ENCODE data around the gene CDH5. TPM values are rescaled to one million over a fixed set of nuclear protein-coding genes. Genes with fewer than 3 reads are reported as not detected.

The CDH5 gene
- total RNA-seq, 1 experiment from 2014 or later, result 0.25 TPM

- POLR2A ChIA-PET, result no interaction called here
- H3K27me3 Mint-ChIP-seq (ENCODE audit: insufficient read depth, unreplicated experiment), result no peaks in the 10 kb centered on the region
- H3K4me3 ChIP-seq (ENCODE audit: low read depth, low read length), result no peak overlapping the region
- H3K36me3 Mint-ChIP-seq (ENCODE audit: insufficient read depth, unreplicated experiment), result no peaks in the 10 kb centered on the region
- no peaks in the 10 kb centered on the region for H3K36me3 ChIP-seq (ENCODE audit: control insufficient read depth, insufficient read depth, low read length)
- no peak overlapping the region for H3K4me3 Mint-ChIP-seq (ENCODE audit: unreplicated experiment)
- no peaks in the 10 kb centered on the region for H3K9me3 ChIP-seq
- intact Hi-C loops (cut with micrococcal nuclease; ENCODE audit: unreplicated experiment), result no loop called here
- H3K27ac Mint-ChIP-seq (ENCODE audit: unreplicated experiment), result no peak overlapping the region
- BruUV-seq (replicated peaks), result no TSS peak
- H3K4me1 ChIP-seq, result peaks cover 30% of the 10 kb centered on the region
- CTCF ChIA-PET, result no interaction called here
- no peaks in the 10 kb centered on the region for H3K27me3 ChIP-seq (replicated peaks; ENCODE audit: control insufficient read depth, insufficient read depth, low read length)
- peaks cover 16% of the 10 kb centered on the region for H3K4me1 Mint-ChIP-seq (ENCODE audit: low read depth, unreplicated experiment)
- DNase-seq, result no peak
- peaks cover 22% of the 10 kb centered on the region for H3K9me3 Mint-ChIP-seq (ENCODE audit: unreplicated experiment)
- TF ChIP-seq CTCF (IDR thresholded peaks at IDR 0.05; ENCODE audit: insufficient read depth in 1 of 2, low read depth in 1 of 2, low read length in 1 of 2, severe bottlenecking in 1 of 2, unreplicated experiment in 1 of 2), result no peak
These were observed 13.1 kb downstream of the CDH5 start for GRCh38 chr16:66379571-66379941.

GRCh38 chr16:66380421-66380820, 13.9 kb downstream of the CDH5 start:
- CTCF ChIA-PET, result no interaction called here
- Mint-ChIP-seq H3K9me3 (ENCODE audit: unreplicated experiment) (peaks cover 22% of the 10 kb centered on the region), H3K4me1 (ENCODE audit: low read depth, unreplicated experiment) (peaks cover 16% of the 10 kb centered on the region), H3K36me3 (ENCODE audit: insufficient read depth, unreplicated experiment) (no peaks in the 10 kb centered on the region), H3K27ac (ENCODE audit: unreplicated experiment) (no peak overlapping the region), H3K4me3 (ENCODE audit: unreplicated experiment) (no peak overlapping the region), H3K27me3 (ENCODE audit: insufficient read depth, unreplicated experiment) (no peaks in the 10 kb centered on the region)
- no peaks in the 10 kb centered on the region for H3K36me3 ChIP-seq (ENCODE audit: control insufficient read depth, insufficient read depth, low read length)
- no TSS peak for BruUV-seq (replicated peaks)
- H3K4me1 ChIP-seq, result peaks cover 30% of the 10 kb centered on the region
- H3K4me3 ChIP-seq (ENCODE audit: low read depth, low read length), result no peak overlapping the region
- no peaks in the 10 kb centered on the region for H3K9me3 ChIP-seq
- intact Hi-C loops (cut with micrococcal nuclease; ENCODE audit: unreplicated experiment), result no loop called here
- no peak for DNase-seq
- H3K27me3 ChIP-seq (replicated peaks; ENCODE audit: control insufficient read depth, insufficient read depth, low read length), result no peaks in the 10 kb centered on the region
- POLR2A ChIA-PET, result no interaction called here
- TF ChIP-seq CTCF (IDR thresholded peaks at IDR 0.05; ENCODE audit: insufficient read depth in 1 of 2, low read depth in 1 of 2, low read length in 1 of 2, severe bottlenecking in 1 of 2, unreplicated experiment in 1 of 2), result no peak

- DNase-seq, result no peak
- BruUV-seq (replicated peaks), result no TSS peak
- Mint-ChIP-seq H3K4me1 (ENCODE audit: low read depth, unreplicated experiment) (peaks cover 16% of the 10 kb centered on the region), H3K27me3 (ENCODE audit: insufficient read depth, unreplicated experiment) (no peaks in the 10 kb centered on the region), H3K4me3 (ENCODE audit: unreplicated experiment) (no peak overlapping the region), H3K9me3 (ENCODE audit: unreplicated experiment) (peaks cover 22% of the 10 kb centered on the region), H3K27ac (ENCODE audit: unreplicated experiment) (no peak overlapping the region), H3K36me3 (ENCODE audit: insufficient read depth, unreplicated experiment) (no peaks in the 10 kb centered on the region)
- Histone ChIP-seq H3K4me1 (peaks cover 30% of the 10 kb centered on the region), H3K36me3 (ENCODE audit: control insufficient read depth, insufficient read depth, low read length) (no peaks in the 10 kb centered on the region), H3K27me3 (replicated peaks; ENCODE audit: control insufficient read depth, insufficient read depth, low read length) (no peaks in the 10 kb centered on the region), H3K9me3 (no peaks in the 10 kb centered on the region), H3K4me3 (ENCODE audit: low read depth, low read length) (no peak overlapping the region)
- intact Hi-C loops (cut with micrococcal nuclease; ENCODE audit: unreplicated experiment), result no loop called here
- POLR2A ChIA-PET, result no interaction called here
- CTCF ChIA-PET, result interaction anchor here (0.6 kb wide), 1 partner anchor 637 kb away, joined by 6 read pairs; no protein-coding TSS in a partner anchor
- no peak for TF ChIP-seq CTCF (IDR thresholded peaks at IDR 0.05; ENCODE audit: insufficient read depth in 1 of 2, low read depth in 1 of 2, low read length in 1 of 2, severe bottlenecking in 1 of 2, unreplicated experiment in 1 of 2)
These were observed 15.2 kb downstream of the CDH5 start for GRCh38 chr16:66381585-66382170.
